ENCODE results near the gene FOSB. TPM values are rescaled to one million over a fixed set of nuclear protein-coding genes. Genes with fewer than 3 reads are reported as not detected.
A peak's percentile ranks its signal among the peaks of the same experiment; 100 is the strongest.

FOSB gene
- total RNA-seq, 1 experiment from 2014 or later: 1.9 TPM

DNA sequence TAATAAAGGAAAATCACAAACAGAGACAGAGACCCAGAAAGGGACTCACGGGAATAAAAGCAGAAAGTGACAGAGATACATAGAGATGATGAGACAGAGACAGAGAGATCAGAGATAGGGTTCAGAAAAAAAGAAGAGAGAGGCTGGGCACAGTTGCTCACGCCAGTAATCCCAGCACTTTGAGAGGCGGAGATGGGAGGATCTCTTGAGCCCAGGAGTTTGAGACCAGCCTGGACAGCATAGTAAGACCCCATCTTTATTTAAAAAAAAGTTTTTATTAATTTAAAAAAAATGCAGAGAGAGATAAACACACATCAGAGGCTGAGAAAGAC is 19.4 kb upstream of the FOSB start:
- CTCF ChIA-PET: no interaction called here
- Histone ChIP-seq H3K27me3 (replicated peaks; ENCODE audit: insufficient read depth, low read depth, low read length, poor library complexity) (no peaks in the 10 kb centered on the region), H3K4me1 (ENCODE audit: insufficient read depth, low read length, poor library complexity, severe bottlenecking) (peaks cover 6% of the 10 kb centered on the region), H3K4me3 (ENCODE audit: low read depth, low read length, poor library complexity, severe bottlenecking) (no peak overlapping the region), H3K36me3 (ENCODE audit: insufficient read depth, low read length, poor library complexity, severe bottlenecking) (no peaks in the 10 kb centered on the region), H3K27ac (ENCODE audit: low read depth, low read length, poor library complexity, severe bottlenecking) (no peak overlapping the region), H3K9me3 (ENCODE audit: low read depth, low read length, poor library complexity, severe bottlenecking) (no peaks in the 10 kb centered on the region)
- TF ChIP-seq CTCF (conservative IDR thresholded peaks at IDR 0.05; ENCODE audit: low read depth, low read length) (no peak), EZH2 (IDR thresholded peaks at IDR 0.05; ENCODE audit: borderline replicate concordance, low read depth, low read length, poor library complexity, severe bottlenecking) (no peak)
- BruUV-seq (replicated peaks): no TSS peak
- POLR2A ChIA-PET (ENCODE audit: low non-redundant PET): no interaction called here
- intact Hi-C loops (cut with micrococcal nuclease; ENCODE audit: unreplicated experiment): no loop called here
- DNase-seq (ENCODE audit: low spot score): no peak

DNA sequence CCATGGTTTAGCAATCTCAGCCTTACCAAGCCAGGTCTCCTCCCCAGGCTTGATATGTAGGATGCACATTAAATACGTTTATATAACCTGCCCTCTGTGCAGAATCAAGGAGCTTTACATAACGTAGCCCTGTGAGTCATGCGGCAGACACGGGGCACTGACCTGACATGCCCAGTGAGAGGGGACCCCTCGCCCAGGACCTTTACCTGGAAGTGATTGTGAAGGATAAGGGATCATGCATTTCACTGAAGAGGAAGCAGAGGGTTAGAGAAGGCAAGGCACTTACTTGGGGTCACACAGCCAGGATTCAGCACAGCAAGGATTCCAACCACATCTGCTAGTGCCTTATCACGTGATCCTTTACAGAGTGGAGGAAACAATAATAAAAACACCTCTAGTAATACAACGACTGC is 18.9 kb upstream of the FOSB start:
- ChIA-PET POLR2A (ENCODE audit: low non-redundant PET) (no interaction called here), CTCF (no interaction called here)

DNA sequence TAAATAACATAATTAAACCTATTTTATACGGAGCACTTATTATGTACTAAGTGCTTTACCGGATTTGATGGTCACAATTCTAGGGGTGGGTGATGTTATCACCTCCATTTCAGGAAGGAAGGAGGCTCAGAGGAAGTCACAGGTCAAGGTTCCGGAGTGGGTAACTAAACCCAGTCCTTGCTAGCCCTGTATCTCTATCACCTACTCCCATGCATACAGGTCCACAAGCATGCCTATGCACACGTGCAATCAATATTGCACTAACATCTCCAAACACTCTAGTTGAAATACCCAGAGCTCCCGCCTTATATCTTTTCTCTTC is 17.8 kb upstream of the FOSB start:
- Histone ChIP-seq H3K4me1 (ENCODE audit: insufficient read depth, low read length, poor library complexity, severe bottlenecking) (peaks cover 5% of the 10 kb centered on the region), H3K27ac (ENCODE audit: low read depth, low read length, poor library complexity, severe bottlenecking) (peak overlapping the region; percentile 83), H3K4me3 (ENCODE audit: low read depth, low read length, poor library complexity, severe bottlenecking) (peak overlapping the region; percentile 56), H3K36me3 (ENCODE audit: insufficient read depth, low read length, poor library complexity, severe bottlenecking) (no peaks in the 10 kb centered on the region), H3K27me3 (replicated peaks; ENCODE audit: insufficient read depth, low read depth, low read length, poor library complexity) (no peaks in the 10 kb centered on the region), H3K9me3 (ENCODE audit: low read depth, low read length, poor library complexity, severe bottlenecking) (no peaks in the 10 kb centered on the region)
- no TSS peak for BruUV-seq (replicated peaks)
- ChIA-PET CTCF (no interaction called here), POLR2A (ENCODE audit: low non-redundant PET) (no interaction called here)
- no peak for DNase-seq (ENCODE audit: low spot score)
- intact Hi-C loops (cut with micrococcal nuclease; ENCODE audit: unreplicated experiment): no loop called here
- TF ChIP-seq CTCF (conservative IDR thresholded peaks at IDR 0.05; ENCODE audit: low read depth, low read length) (no peak), EZH2 (IDR thresholded peaks at IDR 0.05; ENCODE audit: borderline replicate concordance, low read depth, low read length, poor library complexity, severe bottlenecking) (no peak)

More for the DNA sequence above, 18.9 kb upstream of the FOSB start:
- Histone ChIP-seq H3K27ac (ENCODE audit: low read depth, low read length, poor library complexity, severe bottlenecking) (no peak overlapping the region), H3K4me3 (ENCODE audit: low read depth, low read length, poor library complexity, severe bottlenecking) (no peak overlapping the region), H3K9me3 (ENCODE audit: low read depth, low read length, poor library complexity, severe bottlenecking) (no peaks in the 10 kb centered on the region), H3K4me1 (ENCODE audit: insufficient read depth, low read length, poor library complexity, severe bottlenecking) (peaks cover 5% of the 10 kb centered on the region), H3K36me3 (ENCODE audit: insufficient read depth, low read length, poor library complexity, severe bottlenecking) (no peaks in the 10 kb centered on the region), H3K27me3 (replicated peaks; ENCODE audit: insufficient read depth, low read depth, low read length, poor library complexity) (no peaks in the 10 kb centered on the region)
- no peak for DNase-seq (ENCODE audit: low spot score)
- no TSS peak for BruUV-seq (replicated peaks)
- intact Hi-C loops (cut with micrococcal nuclease; ENCODE audit: unreplicated experiment): no loop called here
- TF ChIP-seq CTCF (conservative IDR thresholded peaks at IDR 0.05; ENCODE audit: low read depth, low read length) (no peak), EZH2 (IDR thresholded peaks at IDR 0.05; ENCODE audit: borderline replicate concordance, low read depth, low read length, poor library complexity, severe bottlenecking) (no peak)

All from A673 (cell line).